CD4-positive, alpha-beta T cell (primary cell): Measurements from ENCODE around the gene PARVB. TPM values are rescaled to one million over a fixed set of nuclear protein-coding genes. Genes with fewer than 3 reads are reported as not detected.

Experiments
- ATAC-seq: fragments of 200-7000 bp; cut with Tn5 transposase; one replicate; pipeline ENCODE4 v1.10.0; 2022; ENCODE audit warnings: mild to moderate bottlenecking; ENCODE audit not compliant: poor library complexity
- CTCF ChIA-PET: fragments of 350-600 bp; sonication (Branson Sonifier 250); formaldehyde crosslinking; loops from one replicate; lab custom pipeline; 2021; ENCODE audit warnings: antibody characterized with exemption, inconsistent platforms; lab: Charles Lee
- POLR2A ChIA-PET: fragments of 350-600 bp; sonication (Branson Sonifier 250); formaldehyde crosslinking; loops from one replicate; lab custom pipeline; 2021; ENCODE audit warnings: antibody characterized with exemption, inconsistent platforms; lab: Charles Lee
- DNase-seq, 14 experiments: peaks; one replicate each; pipeline ENCODE4 v3.0.0-alpha.2; 2013 to 2020; ENCODE audit warnings: mixed read lengths in 2 of 14
- H3K27ac ChIP-seq, 2 donors: one replicate each; pipeline versions ENCODE4 v1.5.1 to v1.7.0; 2013; ENCODE audit warnings: low read length in 2 of 2, low read depth in 1 of 2, mild to moderate bottlenecking in 1 of 2
- H3K27me3 ChIP-seq, 2 experiments: 1 replicate in 1 of 2; 2 replicates in 1 of 2; pipeline versions ENCODE4 v1.6.1 to v1.7.0; 2013; ENCODE audit warnings: low read length in 2 of 2, control low read depth in 1 of 2, mild to moderate bottlenecking in 1 of 2, moderate library complexity in 1 of 2; ENCODE audit not compliant: insufficient read depth in 2 of 2, control insufficient read depth in 1 of 2
- H3K36me3 ChIP-seq: one replicate; pipeline ENCODE4 v1.6.1; 2013; ENCODE audit warnings: low read length, control low read depth; ENCODE audit not compliant: insufficient read depth
- H3K4me1 ChIP-seq: one replicate; pipeline ENCODE4 v1.6.1; 2013; ENCODE audit warnings: low read length, control low read depth; ENCODE audit not compliant: insufficient read depth
- H3K4me3 ChIP-seq: one replicate; pipeline ENCODE4 v1.5.1; 2013; ENCODE audit warnings: mild to moderate bottlenecking, low read length, moderate library complexity
- H3K9me3 ChIP-seq, 2 experiments: 1 replicate in 1 of 2; 2 replicates in 1 of 2; pipeline versions ENCODE4 v1.6.1 to v1.7.0; 2013; ENCODE audit warnings: low read length in 2 of 2, mild to moderate bottlenecking in 2 of 2, control low read depth in 1 of 2, moderate library complexity in 1 of 2; ENCODE audit not compliant: control insufficient read depth in 1 of 2, insufficient read depth in 1 of 2
- H3K27ac Mint-ChIP-seq: one replicate; pipeline ENCODE4 v1.8.0; 2020; ENCODE audit warnings: mixed read lengths
- H3K27me3 Mint-ChIP-seq: one replicate; pipeline ENCODE4 v1.8.0; 2021; ENCODE audit warnings: mixed read lengths
- H3K36me3 Mint-ChIP-seq: one replicate; pipeline ENCODE4 v1.8.0; 2021; ENCODE audit warnings: low read depth, mixed read lengths
- H3K4me1 Mint-ChIP-seq: one replicate; pipeline ENCODE4 v1.8.0; 2021; ENCODE audit warnings: low read depth, mixed read lengths
- H3K4me3 Mint-ChIP-seq: one replicate; pipeline ENCODE4 v1.8.0; 2020; ENCODE audit warnings: mild to moderate bottlenecking, mixed read lengths
- H3K9me3 Mint-ChIP-seq: one replicate; pipeline ENCODE4 v1.8.0; 2020; ENCODE audit warnings: mixed read lengths
- intact Hi-C, 2 experiments: fragments of 100-400 bp; cut with DNase I in 1 of 2; cut with micrococcal nuclease in 1 of 2; formaldehyde crosslinking; loops; one replicate each; pipeline versions ENCODE4 v1.15.1 to v1.9.0; 2023 to 2025; cut with DNase I, micrococcal nuclease
- total RNA-seq, 174 experiments: library from RNA in 2 of 174; stranded (reverse) in 2 of 174; gene quantifications; one replicate each; pipeline ENCODE4 v1.2.3 and lab custom pipeline; 2021 to 2026
- TF ChIP-seq, protein P1 (sequence below): fragments of 200-600 bp; IDR thresholded peaks from one replicate; pipeline ENCODE4 v1.8.0; 2022; ENCODE audit warnings: antibody characterized with exemption, mild to moderate bottlenecking

The PARVB gene
- total RNA-seq, 2 experiments from 2014 or later = 6.2 to 6.4 TPM

DNA sequence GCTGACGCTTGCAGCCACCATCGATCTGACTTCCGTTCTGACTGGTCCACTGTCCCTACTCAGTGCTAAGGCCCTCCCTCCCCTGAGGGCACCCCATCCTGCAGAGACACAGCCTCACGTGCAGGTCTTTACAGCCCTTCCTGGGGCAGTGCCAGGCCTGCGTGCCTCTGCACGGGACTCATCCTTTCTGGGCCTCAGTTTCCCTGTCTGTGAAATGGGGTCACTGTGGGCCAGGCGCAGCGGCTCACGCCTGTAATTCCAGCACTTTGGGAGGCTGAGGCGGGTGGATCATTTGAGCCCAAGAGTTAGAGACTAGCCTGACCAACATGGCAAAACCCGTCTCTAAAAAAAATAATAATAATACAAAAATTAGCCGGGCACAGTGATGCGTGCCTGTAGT, 138.9 kb downstream of the PARVB start:
- H3K4me3 ChIP-seq = no peak overlapping the region
- DNase-seq = no peak
- H3K9me3 ChIP-seq = no peaks in the 10 kb centered on the region
- H3K27me3 Mint-ChIP-seq = no peaks in the 10 kb centered on the region
- POLR2A ChIA-PET = no interaction called here
- ATAC-seq = no peak
- H3K27me3 ChIP-seq = no peaks in the 10 kb centered on the region
- no peak overlapping the region for H3K27ac ChIP-seq
- TF ChIP-seq, protein P1, sequence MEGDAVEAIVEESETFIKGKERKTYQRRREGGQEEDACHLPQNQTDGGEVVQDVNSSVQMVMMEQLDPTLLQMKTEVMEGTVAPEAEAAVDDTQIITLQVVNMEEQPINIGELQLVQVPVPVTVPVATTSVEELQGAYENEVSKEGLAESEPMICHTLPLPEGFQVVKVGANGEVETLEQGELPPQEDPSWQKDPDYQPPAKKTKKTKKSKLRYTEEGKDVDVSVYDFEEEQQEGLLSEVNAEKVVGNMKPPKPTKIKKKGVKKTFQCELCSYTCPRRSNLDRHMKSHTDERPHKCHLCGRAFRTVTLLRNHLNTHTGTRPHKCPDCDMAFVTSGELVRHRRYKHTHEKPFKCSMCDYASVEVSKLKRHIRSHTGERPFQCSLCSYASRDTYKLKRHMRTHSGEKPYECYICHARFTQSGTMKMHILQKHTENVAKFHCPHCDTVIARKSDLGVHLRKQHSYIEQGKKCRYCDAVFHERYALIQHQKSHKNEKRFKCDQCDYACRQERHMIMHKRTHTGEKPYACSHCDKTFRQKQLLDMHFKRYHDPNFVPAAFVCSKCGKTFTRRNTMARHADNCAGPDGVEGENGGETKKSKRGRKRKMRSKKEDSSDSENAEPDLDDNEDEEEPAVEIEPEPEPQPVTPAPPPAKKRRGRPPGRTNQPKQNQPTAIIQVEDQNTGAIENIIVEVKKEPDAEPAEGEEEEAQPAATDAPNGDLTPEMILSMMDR = no peak
- no peaks in the 10 kb centered on the region for H3K4me1 Mint-ChIP-seq
- H3K4me3 Mint-ChIP-seq = no peak overlapping the region
- H3K27ac Mint-ChIP-seq = no peak overlapping the region
- CTCF ChIA-PET = no interaction called here
- no peaks in the 10 kb centered on the region for H3K4me1 ChIP-seq
- intact Hi-C loops = no loop called here
- H3K36me3 ChIP-seq = no peaks in the 10 kb centered on the region
- H3K9me3 Mint-ChIP-seq = no peaks in the 10 kb centered on the region
- no peaks in the 10 kb centered on the region for H3K36me3 Mint-ChIP-seq

DNA sequence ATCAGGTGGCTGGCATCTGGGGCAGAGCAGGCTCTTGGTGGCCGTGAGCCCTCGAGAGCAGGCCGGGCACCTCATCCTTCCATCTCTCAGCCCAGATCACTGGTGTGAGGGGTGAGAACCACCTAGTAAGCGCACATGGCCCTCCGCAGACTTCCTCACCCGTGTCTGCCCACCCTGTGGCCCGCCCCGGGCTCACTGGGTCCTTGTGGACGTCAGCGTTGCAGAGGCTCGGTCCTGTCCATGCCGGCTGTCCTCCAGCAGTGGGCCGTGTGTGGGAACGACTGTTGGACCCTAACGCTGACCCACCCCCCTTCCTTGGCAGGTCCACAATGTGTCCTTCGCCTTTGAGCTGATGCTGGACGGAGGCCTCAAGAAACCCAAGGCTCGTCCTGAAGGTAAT, 139.4 kb downstream of the PARVB start:
- H3K9me3 ChIP-seq = no peaks in the 10 kb centered on the region
- TF ChIP-seq, protein P1 = no peak
- H3K27ac ChIP-seq = no peak overlapping the region
- H3K4me1 Mint-ChIP-seq = no peaks in the 10 kb centered on the region
- CTCF ChIA-PET = no interaction called here
- H3K27me3 Mint-ChIP-seq = no peaks in the 10 kb centered on the region
- H3K9me3 Mint-ChIP-seq = no peaks in the 10 kb centered on the region
- no peak for ATAC-seq
- no peaks in the 10 kb centered on the region for H3K27me3 ChIP-seq
- no peaks in the 10 kb centered on the region for H3K36me3 ChIP-seq
- intact Hi-C loops = no loop called here
- H3K4me3 Mint-ChIP-seq = no peak overlapping the region
- H3K4me1 ChIP-seq = no peaks in the 10 kb centered on the region
- DNase-seq = no peak
- H3K27ac Mint-ChIP-seq = no peak overlapping the region
- no peaks in the 10 kb centered on the region for H3K36me3 Mint-ChIP-seq
- POLR2A ChIA-PET = no interaction called here
- no peak overlapping the region for H3K4me3 ChIP-seq

DNA sequence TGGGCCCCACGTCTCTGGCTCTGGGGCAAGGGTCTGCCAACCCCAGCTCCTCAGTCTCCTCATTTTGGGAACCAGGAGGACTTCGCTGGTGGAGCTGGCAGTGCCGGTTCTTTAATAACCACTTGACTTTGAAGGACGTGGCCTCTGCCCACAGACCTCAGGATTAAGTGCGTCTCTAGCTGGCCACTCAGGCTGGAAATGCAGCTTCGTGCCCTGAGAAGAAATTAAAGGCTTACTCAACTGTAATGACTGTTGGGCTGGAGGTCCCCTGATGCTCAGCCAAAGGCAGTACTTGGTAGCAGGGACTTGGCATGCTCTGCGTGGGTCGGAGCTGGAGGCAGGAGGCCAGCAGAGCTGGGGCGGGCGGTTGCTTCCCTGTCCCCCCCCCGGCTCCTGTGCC, 139.9 kb downstream of the PARVB start:
- DNase-seq (no peak), ATAC-seq (no peak)
- Mint-ChIP-seq H3K36me3 (no peaks in the 10 kb centered on the region), H3K27me3 (no peaks in the 10 kb centered on the region), H3K27ac (no peak overlapping the region), H3K9me3 (no peaks in the 10 kb centered on the region), H3K4me1 (no peaks in the 10 kb centered on the region), H3K4me3 (no peak overlapping the region)
- H3K9me3 ChIP-seq = no peaks in the 10 kb centered on the region
- POLR2A ChIA-PET = interaction anchor here (1.2 kb wide), 1 partner anchor 17 kb away, joined by 4 read pairs; the partner anchor contains the start of gene PARVG
- no peaks in the 10 kb centered on the region for H3K27me3 ChIP-seq
- H3K4me3 ChIP-seq = no peak overlapping the region
- CTCF ChIA-PET = no interaction called here
- intact Hi-C loops = no loop called here
- no peaks in the 10 kb centered on the region for H3K4me1 ChIP-seq
- no peak overlapping the region for H3K27ac ChIP-seq
- TF ChIP-seq, protein P1 = no peak
- no peaks in the 10 kb centered on the region for H3K36me3 ChIP-seq
